Panc1 (cell line): ENCODE data around the gene DNM3.

Experiments
- CTCF ChIP-seq: fragments of 450-650 bp; IDR thresholded peaks from 2 replicates; pipeline ENCODE4 v1.5.1; 2017; ENCODE audit warnings: mild to moderate bottlenecking
- POLR2AphosphoS5 ChIP-seq: IDR thresholded peaks from 2 replicates; pipeline ENCODE4 v1.6.1; 2012; ENCODE audit warnings: mild to moderate bottlenecking, low read depth, low read length, moderate library complexity
- TF ChIP-seq, protein P1 (sequence below), 2 experiments: IDR thresholded peaks; 2 replicates each; pipeline ENCODE4 v1.6.1; 2011 to 2012; ENCODE audit warnings: low read depth in 2 of 2, control low read depth in 1 of 2, low read length in 1 of 2, mild to moderate bottlenecking in 1 of 2, moderate library complexity in 1 of 2; ENCODE audit not compliant: insufficient read depth in 1 of 2

DNA sequence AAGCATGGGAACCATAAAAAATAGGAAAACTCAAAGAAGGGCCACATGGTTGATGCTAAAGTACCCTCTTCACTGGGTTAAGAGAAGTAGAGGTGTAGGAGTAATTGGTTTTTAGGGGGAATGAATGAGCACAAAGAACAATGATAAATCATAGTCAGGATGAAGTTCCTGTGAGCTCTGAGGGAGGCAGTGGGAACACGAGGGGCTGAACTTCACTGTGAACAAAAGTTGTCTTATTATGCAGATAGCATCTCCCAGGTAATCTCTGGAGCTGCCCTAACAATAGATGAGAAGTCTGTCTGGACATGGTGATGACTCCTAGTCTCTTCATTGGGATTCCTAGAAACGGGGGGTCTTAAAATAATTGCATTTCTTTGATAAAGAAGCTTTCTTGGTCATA lies 127.9 kb downstream of the DNM3 start:
- TF ChIP-seq CTCF (no peak), POLR2AphosphoS5 (no peak)
- TF ChIP-seq, protein P1, sequence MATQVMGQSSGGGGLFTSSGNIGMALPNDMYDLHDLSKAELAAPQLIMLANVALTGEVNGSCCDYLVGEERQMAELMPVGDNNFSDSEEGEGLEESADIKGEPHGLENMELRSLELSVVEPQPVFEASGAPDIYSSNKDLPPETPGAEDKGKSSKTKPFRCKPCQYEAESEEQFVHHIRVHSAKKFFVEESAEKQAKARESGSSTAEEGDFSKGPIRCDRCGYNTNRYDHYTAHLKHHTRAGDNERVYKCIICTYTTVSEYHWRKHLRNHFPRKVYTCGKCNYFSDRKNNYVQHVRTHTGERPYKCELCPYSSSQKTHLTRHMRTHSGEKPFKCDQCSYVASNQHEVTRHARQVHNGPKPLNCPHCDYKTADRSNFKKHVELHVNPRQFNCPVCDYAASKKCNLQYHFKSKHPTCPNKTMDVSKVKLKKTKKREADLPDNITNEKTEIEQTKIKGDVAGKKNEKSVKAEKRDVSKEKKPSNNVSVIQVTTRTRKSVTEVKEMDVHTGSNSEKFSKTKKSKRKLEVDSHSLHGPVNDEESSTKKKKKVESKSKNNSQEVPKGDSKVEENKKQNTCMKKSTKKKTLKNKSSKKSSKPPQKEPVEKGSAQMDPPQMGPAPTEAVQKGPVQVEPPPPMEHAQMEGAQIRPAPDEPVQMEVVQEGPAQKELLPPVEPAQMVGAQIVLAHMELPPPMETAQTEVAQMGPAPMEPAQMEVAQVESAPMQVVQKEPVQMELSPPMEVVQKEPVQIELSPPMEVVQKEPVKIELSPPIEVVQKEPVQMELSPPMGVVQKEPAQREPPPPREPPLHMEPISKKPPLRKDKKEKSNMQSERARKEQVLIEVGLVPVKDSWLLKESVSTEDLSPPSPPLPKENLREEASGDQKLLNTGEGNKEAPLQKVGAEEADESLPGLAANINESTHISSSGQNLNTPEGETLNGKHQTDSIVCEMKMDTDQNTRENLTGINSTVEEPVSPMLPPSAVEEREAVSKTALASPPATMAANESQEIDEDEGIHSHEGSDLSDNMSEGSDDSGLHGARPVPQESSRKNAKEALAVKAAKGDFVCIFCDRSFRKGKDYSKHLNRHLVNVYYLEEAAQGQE (IDR thresholded peaks at IDR 0.05; ENCODE audit: insufficient read depth in 1 of 2, low read depth in 2 of 2, low read length in 1 of 2) = no peak
